ENCODE data around the gene SMIM27.
A peak's percentile ranks its signal among the peaks of the same experiment; 100 is the strongest.

Gene SMIM27

DNA sequence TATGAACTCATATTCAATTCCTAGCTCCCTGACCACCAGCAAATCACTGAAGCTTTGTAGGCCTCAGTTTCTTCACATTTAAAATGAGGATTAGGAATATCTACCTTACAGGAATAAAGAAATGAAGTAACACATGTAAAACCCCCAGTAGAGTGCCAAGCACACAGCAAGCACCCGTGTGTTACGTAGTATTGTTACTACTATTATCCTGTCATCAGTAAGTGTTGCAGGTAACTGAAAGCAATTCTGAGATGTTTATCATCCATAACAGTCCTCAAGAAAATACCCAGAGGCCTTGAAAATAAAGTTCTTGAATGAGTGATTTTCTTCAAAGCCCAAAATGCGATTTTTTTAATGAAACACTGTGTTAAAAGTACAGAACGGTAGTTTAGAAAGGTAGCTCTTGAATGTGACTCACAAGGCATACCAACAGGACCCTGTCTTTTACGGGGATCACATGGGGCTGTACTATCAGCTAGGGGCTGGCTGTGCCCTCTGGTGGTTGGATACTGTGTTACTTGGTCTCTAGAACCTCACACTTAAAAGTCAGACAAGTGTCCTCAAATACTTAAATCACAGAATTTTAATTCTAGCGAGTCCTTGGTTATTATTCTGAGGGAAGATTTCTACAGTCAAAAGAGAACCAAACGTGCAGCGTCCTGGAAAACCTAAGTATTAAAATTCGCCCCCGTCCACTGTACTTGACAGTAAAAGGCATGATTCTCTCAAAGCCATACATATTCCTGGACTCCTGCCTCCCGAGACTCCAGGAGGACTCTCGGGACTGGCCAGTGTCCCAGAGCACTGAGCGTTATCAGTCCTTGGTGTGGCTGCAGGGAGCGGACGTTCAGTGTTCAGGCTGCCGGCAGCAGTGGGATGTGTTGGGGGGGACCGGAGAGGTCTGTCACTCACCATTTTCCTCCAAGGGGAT, 20.1 kb downstream of the SMIM27 start:
- Histone ChIP-seq H3K9me3 (ENCODE audit: low read length) (no peaks in the 10 kb centered on the region), H3K27me3 (ENCODE audit: insufficient read depth, low read length) (no peaks in the 10 kb centered on the region), H3K4me1 (ENCODE audit: insufficient read depth, low read length) (peaks cover 13% of the 10 kb centered on the region), H2AFZ (ENCODE audit: low read depth, low read length) (peak overlapping the region; percentile 85), H3K4me3 (ENCODE audit: low read length) (peak overlapping the region; percentile 85), H3K36me3 (ENCODE audit: insufficient read depth, low read length) (peaks cover 9% of the 10 kb centered on the region)

DNA sequence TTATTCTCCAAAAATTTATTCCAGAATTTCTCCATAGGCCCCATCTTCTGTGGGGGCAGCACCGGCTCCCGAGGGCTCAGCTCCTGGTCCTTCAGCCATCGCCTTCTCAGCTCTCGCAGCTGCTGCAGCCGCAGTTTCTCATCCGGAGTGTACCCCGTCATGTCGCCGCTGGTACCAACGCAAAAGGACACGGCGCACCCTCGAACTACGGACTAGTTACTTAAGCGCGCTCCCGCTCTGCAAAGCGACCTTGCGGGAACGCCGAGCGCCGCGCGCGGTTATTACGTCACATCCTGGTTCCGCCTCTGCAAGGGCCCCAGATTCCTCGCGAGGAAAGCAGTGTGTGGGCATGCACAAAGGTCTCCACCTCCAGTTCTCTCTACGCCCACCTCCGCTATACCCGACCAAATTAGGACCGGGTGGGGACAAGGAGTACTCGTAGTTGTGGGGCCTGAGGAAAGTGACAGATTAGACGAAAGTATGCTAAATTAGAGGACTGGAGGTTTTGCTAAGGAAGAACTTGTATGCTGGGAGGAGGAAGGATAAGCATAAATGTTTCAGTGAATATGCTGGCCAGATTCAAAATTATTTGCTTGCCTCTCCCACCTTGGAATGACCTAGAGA, 20.9 kb downstream of the SMIM27 start, which contains the start of gene NDUFB6:
TSS of gene NDUFB6 (minus strand) at position 260 of the 624 bp plus-strand sequence. CDS start at position 161, 99 bp downstream.
- Histone ChIP-seq H3K36me3 (ENCODE audit: insufficient read depth, low read length) (peaks cover 8% of the 10 kb centered on the region), H3K4me3 (ENCODE audit: low read length) (peak within 1 kb of the TSS; percentile 85), H3K4me1 (ENCODE audit: insufficient read depth, low read length) (peaks cover 13% of the 10 kb centered on the region), H3K9me3 (ENCODE audit: low read length) (no peaks in the 10 kb centered on the region), H2AFZ (ENCODE audit: low read depth, low read length) (peak within 1 kb of the TSS; percentile 85), H3K27me3 (ENCODE audit: insufficient read depth, low read length) (no peaks in the 10 kb centered on the region)

DNA sequence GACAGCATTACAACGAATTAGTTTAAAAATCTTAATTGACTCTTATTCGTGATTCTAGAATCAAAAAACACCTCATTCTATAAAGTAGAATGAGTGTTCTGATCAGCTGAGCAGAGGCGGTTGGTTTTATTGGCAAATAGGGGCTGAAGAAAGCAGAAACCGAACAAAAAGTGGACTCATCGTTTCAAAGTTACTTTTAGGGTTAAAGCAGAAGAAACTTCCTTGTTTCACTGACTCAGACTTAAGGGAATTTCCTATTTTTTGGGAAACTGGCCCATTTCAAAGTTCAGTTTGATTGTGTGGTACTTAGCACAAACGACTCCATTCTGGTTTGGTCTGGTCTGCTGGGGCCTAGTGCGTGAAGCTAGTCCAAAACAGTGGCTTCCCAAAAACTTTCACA, 21.7 kb downstream of the SMIM27 start:
- Histone ChIP-seq H3K36me3 (ENCODE audit: insufficient read depth, low read length) (peaks cover 4% of the 10 kb centered on the region), H2AFZ (ENCODE audit: low read depth, low read length) (no peak overlapping the region), H3K9me3 (ENCODE audit: low read length) (no peaks in the 10 kb centered on the region), H3K27me3 (ENCODE audit: insufficient read depth, low read length) (no peaks in the 10 kb centered on the region), H3K4me1 (ENCODE audit: insufficient read depth, low read length) (peaks cover 13% of the 10 kb centered on the region), H3K4me3 (ENCODE audit: low read length) (peak overlapping the region; percentile 85)

DNA sequence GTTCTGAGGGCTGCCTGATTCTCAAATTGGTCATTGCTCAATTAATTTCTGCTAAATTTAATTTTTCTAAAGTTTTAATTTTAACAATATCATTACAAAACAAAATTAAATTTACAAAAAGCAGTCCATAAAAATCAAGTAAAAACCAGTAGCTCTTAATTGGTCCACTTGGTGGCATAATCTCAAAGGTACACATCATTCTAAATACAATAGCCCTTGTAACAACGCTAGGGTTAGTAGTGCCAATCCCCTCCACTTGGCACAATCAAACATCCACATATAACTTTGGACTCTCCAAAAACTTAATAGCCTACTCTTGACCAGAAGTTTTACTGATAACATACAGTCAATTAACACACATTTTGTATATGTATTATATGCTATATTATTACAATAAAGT, 22.7 kb downstream of the SMIM27 start:
- Histone ChIP-seq H3K27me3 (ENCODE audit: insufficient read depth, low read length) (no peaks in the 10 kb centered on the region), H2AFZ (ENCODE audit: low read depth, low read length) (no peak overlapping the region), H3K4me3 (ENCODE audit: low read length) (no peak overlapping the region), H3K4me1 (ENCODE audit: insufficient read depth, low read length) (peaks cover 13% of the 10 kb centered on the region), H3K36me3 (ENCODE audit: insufficient read depth, low read length) (peaks cover 4% of the 10 kb centered on the region), H3K9me3 (ENCODE audit: low read length) (no peaks in the 10 kb centered on the region)

DNA sequence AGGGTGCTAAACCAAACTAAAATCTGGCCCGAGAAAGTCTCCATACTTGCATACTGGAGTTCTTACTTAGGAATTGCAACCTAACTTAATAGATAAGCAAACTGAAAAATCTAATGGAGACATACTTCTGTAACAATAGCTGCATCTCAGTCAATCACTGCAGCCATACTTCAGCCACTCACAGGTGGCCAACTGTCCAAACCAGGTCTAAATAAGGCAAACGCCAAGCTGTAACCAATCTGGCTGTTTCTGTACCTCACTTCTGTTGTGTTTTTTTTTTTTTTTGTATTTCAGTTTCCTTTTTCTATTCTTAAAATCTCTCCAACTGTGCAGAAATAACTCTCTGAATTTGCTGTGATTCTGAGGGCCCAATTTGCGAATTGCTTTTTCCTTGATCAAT, 25.2 kb downstream of the SMIM27 start:
- no peak overlapping the region for H3K4me3 ChIP-seq (ENCODE audit: low read length)
- H3K27me3 ChIP-seq (ENCODE audit: insufficient read depth, low read length), result no peaks in the 10 kb centered on the region
- no peaks in the 10 kb centered on the region for H3K9me3 ChIP-seq (ENCODE audit: low read length)
- no peak overlapping the region for H2AFZ ChIP-seq (ENCODE audit: low read depth, low read length)
- H3K36me3 ChIP-seq (ENCODE audit: insufficient read depth, low read length), result no peaks in the 10 kb centered on the region
- H3K4me1 ChIP-seq (ENCODE audit: insufficient read depth, low read length), result peaks cover 3% of the 10 kb centered on the region

DNA sequence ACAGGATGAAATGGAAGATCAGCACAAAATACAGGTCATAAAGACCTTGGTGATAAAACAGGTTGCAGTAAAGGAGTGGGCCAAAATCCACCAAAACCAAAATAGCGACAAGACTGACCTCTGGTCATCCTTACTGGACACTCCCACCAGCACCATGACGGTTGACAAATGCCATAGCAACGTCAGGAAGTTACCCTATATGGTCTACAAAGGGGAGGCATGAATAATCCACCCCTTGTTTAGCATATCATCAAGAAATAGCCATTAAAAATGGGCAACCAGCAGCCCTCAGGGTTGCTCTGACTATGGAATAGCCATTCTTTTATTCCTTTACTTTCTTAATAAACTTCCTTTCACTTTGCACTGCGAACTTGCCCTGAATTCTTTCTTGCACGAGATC, 26.8 kb downstream of the SMIM27 start:
- Histone ChIP-seq H3K9me3 (ENCODE audit: low read length) (no peaks in the 10 kb centered on the region), H2AFZ (ENCODE audit: low read depth, low read length) (no peak overlapping the region), H3K27me3 (ENCODE audit: insufficient read depth, low read length) (no peaks in the 10 kb centered on the region), H3K4me1 (ENCODE audit: insufficient read depth, low read length) (no peaks in the 10 kb centered on the region), H3K4me3 (ENCODE audit: low read length) (no peak overlapping the region), H3K36me3 (ENCODE audit: insufficient read depth, low read length) (no peaks in the 10 kb centered on the region)

DNA sequence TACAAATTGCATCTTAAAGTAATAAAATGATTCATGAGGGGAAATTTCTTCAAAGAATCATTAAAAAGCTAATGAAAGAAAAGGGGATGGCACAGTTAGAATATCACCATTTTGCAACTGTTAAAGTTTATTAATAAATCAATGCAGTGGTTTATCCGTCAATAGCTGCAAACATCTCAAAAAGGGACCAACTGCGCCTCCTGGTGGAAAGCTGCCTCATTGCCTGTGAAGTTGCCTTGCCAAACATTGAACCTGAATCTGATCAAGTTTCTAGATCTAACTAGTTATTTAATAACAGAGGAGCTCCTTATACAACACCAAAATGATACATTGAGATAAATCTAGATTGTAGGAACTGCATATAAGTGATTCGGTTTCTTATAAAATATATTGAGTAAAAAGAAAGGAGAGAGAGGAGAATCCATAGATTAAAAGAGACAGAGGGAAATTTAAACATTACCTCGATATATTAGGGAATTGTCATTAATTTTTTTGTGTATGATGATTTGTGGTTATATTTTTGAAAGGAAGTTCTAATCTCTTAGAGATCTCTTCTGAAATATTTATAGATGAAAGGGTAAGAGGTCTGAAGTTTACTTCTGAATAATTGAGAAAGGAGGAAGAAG, 27.7 kb downstream of the SMIM27 start:
- Histone ChIP-seq H3K4me3 (ENCODE audit: low read length) (no peak overlapping the region), H3K4me1 (ENCODE audit: insufficient read depth, low read length) (no peaks in the 10 kb centered on the region), H3K9me3 (ENCODE audit: low read length) (no peaks in the 10 kb centered on the region), H3K27me3 (ENCODE audit: insufficient read depth, low read length) (no peaks in the 10 kb centered on the region), H2AFZ (ENCODE audit: low read depth, low read length) (no peak overlapping the region), H3K36me3 (ENCODE audit: insufficient read depth, low read length) (no peaks in the 10 kb centered on the region)

DNA sequence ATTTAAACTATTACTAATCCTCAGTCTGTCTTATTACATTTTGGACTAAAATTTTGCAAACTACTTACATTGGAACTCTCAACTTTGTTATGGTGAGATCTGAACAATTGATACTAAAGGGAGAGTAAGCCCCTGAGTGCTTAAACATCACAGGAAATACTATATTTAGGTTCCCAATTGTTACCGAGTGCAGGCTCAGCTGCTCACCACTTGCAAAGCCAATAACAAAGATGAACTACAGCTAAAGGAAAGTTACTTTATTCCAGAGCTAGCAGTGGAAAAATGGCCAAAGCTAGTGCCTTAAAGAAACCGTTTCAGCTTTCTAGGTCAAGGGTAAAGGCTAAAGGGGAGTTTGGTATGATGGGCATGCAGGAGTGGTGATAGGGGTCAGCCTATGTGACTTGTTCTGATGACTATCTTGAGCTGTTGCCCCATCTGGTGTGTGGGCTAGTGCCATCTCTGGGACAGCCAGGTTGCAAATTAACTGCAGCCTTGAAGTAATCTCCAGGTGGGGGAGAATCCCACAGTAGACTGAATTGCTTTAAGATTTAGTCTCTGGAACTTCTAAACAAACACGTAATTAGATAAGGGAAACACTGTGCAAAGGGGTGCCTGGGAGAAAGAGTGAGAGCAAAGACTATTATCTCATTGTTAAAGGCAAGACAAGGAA, 28.6 kb downstream of the SMIM27 start:
- H3K27me3 ChIP-seq (ENCODE audit: insufficient read depth, low read length), result no peaks in the 10 kb centered on the region
- no peak overlapping the region for H2AFZ ChIP-seq (ENCODE audit: low read depth, low read length)
- no peaks in the 10 kb centered on the region for H3K4me1 ChIP-seq (ENCODE audit: insufficient read depth, low read length)
- no peak overlapping the region for H3K4me3 ChIP-seq (ENCODE audit: low read length)
- H3K36me3 ChIP-seq (ENCODE audit: insufficient read depth, low read length), result no peaks in the 10 kb centered on the region
- no peaks in the 10 kb centered on the region for H3K9me3 ChIP-seq (ENCODE audit: low read length)

DNA sequence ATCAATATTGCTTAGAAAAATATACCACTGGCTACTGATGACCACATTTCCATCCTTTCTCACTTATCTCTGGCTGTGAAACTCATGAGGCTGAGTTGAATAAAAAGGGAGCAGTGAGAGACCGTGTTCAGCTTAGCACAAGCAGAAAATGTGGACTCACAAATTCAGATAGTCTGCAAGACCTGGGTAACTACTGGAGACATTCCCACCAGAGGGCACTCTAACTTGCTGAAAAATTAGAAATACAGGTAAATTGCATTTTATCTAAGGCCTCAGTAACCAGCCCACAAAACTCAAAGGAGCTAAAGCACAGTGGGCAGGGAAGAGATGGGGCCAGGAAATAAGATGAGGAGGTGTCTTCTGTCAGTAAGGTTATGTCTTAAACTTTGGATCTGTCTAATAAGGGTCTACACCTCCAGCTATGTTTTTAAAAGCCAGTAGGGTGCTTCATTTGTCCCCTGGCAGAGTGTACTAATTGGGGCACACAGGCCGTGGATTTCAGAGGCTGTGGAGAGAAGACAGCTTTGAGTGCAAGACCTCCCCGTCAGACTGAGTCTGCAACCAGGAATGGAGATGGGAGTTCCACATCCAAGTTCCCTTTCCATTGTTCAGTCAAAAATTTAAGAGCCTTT, 29.5 kb downstream of the SMIM27 start:
- no peak overlapping the region for H2AFZ ChIP-seq (ENCODE audit: low read depth, low read length)
- H3K4me3 ChIP-seq (ENCODE audit: low read length), result no peak overlapping the region
- no peaks in the 10 kb centered on the region for H3K9me3 ChIP-seq (ENCODE audit: low read length)

DNA sequence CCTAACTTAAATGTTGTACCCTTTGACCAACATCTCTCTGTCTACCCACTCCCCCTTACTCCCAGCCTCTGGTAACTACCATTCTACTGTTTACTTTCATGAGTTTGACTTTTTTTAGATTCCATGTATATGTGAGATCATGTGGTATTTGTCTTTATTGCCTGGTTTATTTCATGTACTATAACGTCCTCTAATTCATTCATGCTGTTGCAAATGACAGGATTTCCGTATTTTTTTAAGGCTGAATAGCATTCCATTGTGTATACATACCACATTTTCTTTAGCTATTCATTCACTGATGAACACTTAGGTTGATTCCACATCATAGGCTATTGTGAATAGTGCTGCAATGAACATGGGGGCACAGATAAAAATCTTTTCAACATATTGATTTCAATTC, 32.7 kb downstream of the SMIM27 start:
- Histone ChIP-seq H3K4me3 (ENCODE audit: low read length) (no peak overlapping the region), H3K36me3 (ENCODE audit: insufficient read depth, low read length) (no peaks in the 10 kb centered on the region), H3K9me3 (ENCODE audit: low read length) (no peaks in the 10 kb centered on the region), H3K4me1 (ENCODE audit: insufficient read depth, low read length) (no peaks in the 10 kb centered on the region), H3K27me3 (ENCODE audit: insufficient read depth, low read length) (no peaks in the 10 kb centered on the region), H2AFZ (ENCODE audit: low read depth, low read length) (no peak overlapping the region)

More for the DNA sequence above, 29.5 kb downstream of the SMIM27 start:
- Histone ChIP-seq H3K4me1 (ENCODE audit: insufficient read depth, low read length) (no peaks in the 10 kb centered on the region), H3K27me3 (ENCODE audit: insufficient read depth, low read length) (no peaks in the 10 kb centered on the region), H3K36me3 (ENCODE audit: insufficient read depth, low read length) (no peaks in the 10 kb centered on the region)

DNA sequence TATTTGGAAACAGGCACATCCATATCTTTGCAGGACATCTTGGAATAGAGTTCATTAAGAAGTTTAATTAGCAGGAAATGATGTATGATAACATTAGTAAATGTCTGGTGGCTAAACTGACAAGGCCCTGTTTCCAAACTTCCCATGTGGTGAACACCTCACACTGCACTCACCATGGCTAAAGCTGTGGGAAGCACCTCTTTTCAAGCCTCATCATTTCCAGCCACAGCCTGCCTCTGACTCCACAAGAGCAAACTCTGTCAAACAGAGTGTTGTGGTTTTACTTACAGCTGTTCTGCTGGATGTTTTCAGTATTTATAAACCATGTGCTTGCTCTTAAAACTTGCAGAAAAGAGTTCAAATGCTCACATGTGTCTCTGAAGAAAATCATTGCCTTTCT, 35.8 kb downstream of the SMIM27 start:
- no peaks in the 10 kb centered on the region for H3K36me3 ChIP-seq (ENCODE audit: insufficient read depth, low read length)
- H3K4me3 ChIP-seq (ENCODE audit: low read length), result no peak overlapping the region
- H2AFZ ChIP-seq (ENCODE audit: low read depth, low read length), result no peak overlapping the region
- no peaks in the 10 kb centered on the region for H3K4me1 ChIP-seq (ENCODE audit: insufficient read depth, low read length)
- no peaks in the 10 kb centered on the region for H3K27me3 ChIP-seq (ENCODE audit: insufficient read depth, low read length)
- no peaks in the 10 kb centered on the region for H3K9me3 ChIP-seq (ENCODE audit: low read length)

DNA sequence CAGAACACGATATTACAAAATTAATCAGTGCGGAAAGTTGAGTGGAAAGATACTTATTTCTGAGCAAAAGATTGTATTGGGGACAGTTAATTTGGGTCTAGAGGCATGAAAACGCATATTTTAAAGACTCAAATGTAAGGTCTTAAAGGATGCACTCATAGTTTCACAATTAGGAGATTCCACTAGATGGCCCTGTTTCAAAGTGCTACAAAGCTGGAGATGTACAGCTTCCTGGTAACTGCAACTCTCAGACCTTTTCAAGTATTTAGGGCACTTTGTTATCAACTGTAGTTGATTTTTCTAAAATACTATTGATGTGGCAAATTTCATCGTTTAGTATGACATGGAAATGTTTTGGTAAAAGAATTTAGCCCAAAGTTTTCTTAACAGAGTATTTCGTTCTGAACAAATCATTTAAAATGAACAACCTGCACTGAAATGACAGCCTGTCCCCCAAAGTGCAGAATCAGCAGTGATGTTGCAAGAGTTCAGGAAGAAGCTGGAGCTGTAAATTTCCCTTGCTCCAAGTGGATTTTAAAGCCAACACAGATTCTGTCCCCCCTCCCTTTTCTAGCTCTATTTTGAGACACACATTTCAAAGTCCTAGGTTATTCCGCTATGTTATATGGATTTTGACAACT, 37.1 kb downstream of the SMIM27 start:
- H3K36me3 ChIP-seq (ENCODE audit: insufficient read depth, low read length), result no peaks in the 10 kb centered on the region
- H3K9me3 ChIP-seq (ENCODE audit: low read length), result no peaks in the 10 kb centered on the region
- H3K4me1 ChIP-seq (ENCODE audit: insufficient read depth, low read length), result no peaks in the 10 kb centered on the region
- no peak overlapping the region for H2AFZ ChIP-seq (ENCODE audit: low read depth, low read length)
- no peak overlapping the region for H3K4me3 ChIP-seq (ENCODE audit: low read length)
- no peaks in the 10 kb centered on the region for H3K27me3 ChIP-seq (ENCODE audit: insufficient read depth, low read length)
